Midbrain (tissue), 1 donor: ENCODE results near the gene PLCL1.

Experiments used
- DNase-seq: peaks from one replicate; lab custom pipeline; 2025; lab: John Stamatoyannopoulos, UW

The PLCL1 gene

GRCh38 chr2:197804049-197804757 lies at the start of gene PLCL1:
TSS of gene PLCL1 (plus strand) at chr2:197804593.
- DNase-seq = peak; percentile 97

DNA sequence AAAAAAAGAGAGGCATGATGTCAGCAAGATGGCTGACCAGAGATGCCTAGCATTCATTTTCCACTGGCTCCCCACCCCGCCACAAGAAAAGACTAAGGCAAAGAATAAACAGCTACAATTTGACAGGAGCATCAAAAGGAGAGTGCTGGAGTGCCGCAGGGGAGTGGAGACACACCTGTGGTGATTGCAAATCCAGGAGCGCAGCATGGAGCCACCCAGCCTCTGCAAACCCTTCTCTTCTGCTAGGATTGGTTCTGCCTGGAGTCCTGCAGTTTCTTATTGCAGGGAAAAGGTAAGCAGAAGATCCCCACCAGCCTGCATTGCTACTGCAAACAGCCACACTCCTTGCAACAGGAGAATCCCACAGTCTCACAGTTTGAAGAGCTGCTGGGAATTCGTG lies 45.4 kb upstream of the PLCL1 start:
- DNase-seq = no peak

DNA sequence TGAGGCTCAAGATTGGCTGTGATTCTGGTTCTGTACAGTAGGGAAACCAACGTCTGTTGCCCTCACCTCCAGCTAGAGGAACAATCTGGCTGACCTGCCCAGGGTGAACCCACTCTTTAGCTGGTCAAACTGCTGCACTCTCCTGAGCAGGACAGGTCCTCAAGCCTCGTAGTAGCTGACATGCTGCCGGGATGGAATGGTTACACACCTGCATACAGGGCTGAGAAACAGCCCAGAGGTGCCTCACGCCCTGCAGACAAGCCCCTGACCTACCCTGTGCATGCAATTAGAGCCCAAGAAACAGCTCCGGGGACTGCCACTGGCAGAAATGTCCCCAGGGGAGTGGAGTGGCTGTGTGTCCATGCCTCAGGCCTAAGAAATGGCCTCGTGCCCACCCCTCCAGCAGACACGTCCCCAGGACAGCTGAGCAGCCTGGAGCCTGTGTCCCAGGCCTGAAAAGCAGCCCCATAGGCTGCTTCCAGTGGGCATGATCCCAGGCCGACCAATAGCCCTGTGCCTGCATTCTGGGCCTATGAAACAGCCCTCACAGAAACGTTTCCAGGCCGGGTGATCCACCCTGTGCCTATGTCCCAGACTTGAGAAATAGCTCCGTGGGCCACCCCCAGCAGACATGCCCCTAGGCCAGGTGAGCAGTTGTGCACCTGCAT lies 44.6 kb upstream of the PLCL1 start:
- DNase-seq = no peak

GRCh38 chr2:197760293-197760657 lies 44.1 kb upstream of the PLCL1 start:
- no peak for DNase-seq

DNA sequence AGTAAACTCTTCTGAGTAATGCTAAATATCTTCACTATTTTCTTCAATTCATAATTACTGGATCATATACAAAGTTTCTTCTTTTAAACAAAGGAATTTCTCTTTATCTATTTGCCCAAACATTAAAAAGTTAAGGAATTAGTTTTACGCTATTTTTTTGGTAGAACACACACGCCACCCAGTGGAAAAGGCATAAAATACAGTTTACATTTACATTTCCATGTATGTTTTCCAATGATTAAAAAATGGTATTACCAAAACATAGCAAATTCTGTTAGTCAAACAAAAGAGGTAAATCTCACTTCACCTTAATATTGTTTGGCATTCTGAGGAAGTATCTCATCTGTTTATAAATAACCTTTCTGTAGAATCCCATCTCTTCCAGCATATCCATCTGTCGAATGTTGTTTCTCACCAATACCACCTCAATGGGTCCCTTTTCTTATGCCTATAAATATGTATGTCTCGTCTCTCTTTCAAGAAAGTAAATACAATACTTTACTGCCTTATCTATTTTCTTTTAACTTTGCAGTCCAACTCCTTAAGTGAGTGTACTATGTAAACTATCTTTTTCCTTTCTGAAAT lies 26.5 kb upstream of the PLCL1 start:
- DNase-seq = peak; percentile 39

- DNase-seq = no peak
Measured at GRCh38 chr2:197779261-197779660, 25.1 kb upstream of the PLCL1 start.

DNA sequence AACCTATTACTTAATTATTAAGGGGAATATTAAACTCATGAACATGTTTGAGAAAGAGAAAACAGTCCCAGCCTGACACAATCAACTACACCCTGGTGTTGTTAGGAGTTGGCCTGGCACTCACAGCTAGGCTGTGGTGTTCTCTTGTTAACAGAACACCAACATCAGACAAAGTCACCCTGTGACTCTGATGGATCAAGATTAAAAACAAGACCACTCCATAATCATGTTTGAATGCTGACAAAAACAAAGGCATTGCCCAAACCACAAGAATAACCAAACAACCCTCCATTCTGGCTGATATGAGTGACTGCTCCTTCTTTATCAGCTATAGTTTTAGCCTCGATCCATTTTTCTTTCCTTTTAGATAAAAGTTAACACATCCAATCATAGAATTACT lies 22.3 kb upstream of the PLCL1 start:
- DNase-seq = no peak

DNA sequence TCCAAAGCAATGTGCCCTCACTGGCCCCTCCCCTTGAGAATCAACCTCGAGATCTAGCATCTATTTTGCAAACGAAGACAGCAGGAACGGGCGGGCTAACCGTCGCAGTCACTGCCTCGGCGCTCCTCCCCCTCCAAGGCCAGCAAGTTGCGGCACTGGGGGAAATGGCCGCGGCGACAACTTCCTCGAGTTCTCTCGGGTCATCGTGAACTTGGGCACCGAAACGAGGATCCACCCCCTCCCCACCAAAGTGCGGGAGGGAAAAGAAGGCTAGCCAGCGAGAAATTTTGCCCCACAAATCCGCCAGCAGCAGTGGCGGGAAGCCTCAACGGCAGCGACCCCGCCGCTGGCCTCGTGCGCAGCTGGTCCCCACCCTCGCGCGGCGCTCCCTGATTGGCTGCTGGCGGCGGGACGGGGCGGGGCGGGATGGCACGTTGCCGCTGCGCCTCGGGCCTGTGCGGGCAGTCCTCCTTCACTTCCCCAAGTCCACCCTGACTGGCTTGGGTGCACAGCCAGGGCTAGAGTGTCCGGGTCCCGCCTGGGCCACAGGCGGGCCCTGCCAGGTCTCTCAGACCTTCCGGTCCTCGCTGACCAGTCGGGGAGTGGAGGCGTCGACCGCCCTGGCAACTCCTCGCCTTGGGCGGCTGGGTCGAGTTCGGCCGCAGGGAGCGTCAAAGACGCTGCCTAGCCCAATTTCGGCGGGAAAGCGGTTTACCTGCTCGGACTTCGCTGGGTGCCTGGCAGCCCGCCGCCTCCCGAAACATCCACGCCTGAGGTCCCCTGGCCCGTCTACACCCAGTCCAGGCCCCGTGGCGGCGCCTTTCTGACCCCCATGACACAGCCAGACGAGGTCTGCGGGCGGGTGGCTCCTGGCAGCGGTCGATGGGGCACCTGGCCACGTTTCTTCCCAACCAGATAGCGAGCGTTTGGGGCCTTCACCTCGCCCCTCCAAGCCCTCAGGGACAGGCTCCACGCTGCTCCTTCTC lies 19.1 kb upstream of the PLCL1 start, which contains the start of gene BOLL:
Gene BOLL (minus strand): TSS at position 364 of the 986 bp plus-strand sequence. CDS start 3,469 bp downstream, outside the sequence.
- no peak for DNase-seq

- no peak for DNase-seq
Measured at GRCh38 chr2:197786010-197786877, 18.1 kb upstream of the PLCL1 start.

- DNase-seq = no peak
Measured at GRCh38 chr2:197793456-197793855, 10.9 kb upstream of the PLCL1 start.

DNA sequence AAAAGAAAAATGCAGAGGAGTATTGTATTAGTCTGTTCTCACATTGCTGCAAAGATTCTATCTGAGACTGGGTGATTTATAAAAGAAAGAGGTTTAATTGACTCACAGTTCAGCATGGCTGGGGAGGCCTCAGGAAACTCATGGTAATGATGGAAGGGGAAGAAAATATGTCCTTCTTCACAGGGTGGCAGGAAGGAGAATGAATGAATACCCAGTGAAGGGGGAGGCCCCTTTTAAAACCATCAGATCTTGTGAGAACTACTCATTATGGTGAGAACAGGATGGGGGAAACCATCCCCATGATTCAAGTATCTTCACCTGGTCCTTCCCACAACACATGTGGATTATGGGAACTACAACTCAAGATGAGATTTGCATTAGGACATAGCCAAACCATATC lies 9.1 kb upstream of the PLCL1 start:
- DNase-seq = no peak

GRCh38 chr2:197798187-197798586 lies 6.2 kb upstream of the PLCL1 start:
- DNase-seq = no peak

GRCh38 chr2:197799068-197799467 lies 5.3 kb upstream of the PLCL1 start:
- DNase-seq = no peak

DNA sequence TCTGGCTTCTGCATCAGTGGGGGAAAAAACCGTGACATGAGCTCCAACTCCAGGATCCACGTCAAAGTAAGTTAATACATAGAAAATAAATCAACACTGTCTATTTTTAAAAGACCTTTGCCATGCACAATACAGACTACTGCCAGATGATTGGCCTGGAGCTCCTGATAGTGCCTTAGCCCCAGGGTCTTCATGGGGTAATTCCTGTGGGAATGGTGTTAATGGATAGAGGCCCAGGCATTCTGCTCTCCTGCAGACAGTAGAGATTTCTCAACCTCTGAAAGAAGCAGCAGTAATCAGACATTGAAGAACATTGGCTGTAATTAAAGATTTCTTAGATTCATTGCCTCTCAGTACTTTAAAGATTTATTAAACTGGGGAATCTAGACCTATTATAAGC lies 4.3 kb upstream of the PLCL1 start:
- DNase-seq = no peak

DNA sequence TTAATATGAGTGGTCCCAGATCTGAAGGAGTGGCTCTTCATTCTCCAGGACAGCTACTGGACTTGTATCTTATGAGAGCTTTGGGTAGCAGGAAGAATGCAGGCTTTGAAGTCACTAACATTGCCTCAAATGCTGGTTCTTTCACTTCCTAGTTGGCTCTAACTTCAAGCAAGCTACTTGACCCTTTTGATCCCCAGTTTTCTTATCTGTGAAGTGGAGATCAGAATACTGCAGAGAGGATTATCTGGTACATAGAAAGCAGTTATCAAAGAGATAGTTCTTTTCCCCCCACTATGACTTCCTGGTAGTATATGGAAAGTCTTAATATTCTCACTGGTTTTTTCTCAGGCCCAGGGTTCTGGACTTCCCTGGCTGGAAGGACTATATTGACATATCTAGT lies 3.4 kb upstream of the PLCL1 start:
- no peak for DNase-seq

DNA sequence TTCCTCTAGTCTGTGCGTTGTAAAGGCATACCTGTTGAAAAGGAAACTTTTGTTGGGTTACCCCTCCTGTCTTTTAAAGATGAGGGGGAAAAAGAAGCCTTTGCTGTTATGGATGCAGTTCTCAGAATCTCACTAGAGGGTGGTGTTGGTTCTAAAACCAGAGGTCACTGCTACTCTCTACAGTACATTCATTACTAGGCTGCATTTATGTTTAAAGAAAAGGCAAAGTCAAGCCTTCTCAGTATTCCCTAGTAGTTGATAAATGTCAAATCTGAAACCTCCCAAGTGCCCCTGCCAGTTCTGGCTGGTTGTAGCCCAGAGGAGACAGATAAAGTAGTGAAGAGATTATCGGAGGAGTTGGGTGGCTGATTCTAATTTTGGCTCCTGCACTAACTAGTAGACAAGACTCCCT lies 1.4 kb upstream of the PLCL1 start:
- DNase-seq = peak; percentile 85

GRCh38 chr2:197804758-197805714 lies 643 bp downstream of the PLCL1 start:
- DNase-seq = peak; percentile 56

DNA sequence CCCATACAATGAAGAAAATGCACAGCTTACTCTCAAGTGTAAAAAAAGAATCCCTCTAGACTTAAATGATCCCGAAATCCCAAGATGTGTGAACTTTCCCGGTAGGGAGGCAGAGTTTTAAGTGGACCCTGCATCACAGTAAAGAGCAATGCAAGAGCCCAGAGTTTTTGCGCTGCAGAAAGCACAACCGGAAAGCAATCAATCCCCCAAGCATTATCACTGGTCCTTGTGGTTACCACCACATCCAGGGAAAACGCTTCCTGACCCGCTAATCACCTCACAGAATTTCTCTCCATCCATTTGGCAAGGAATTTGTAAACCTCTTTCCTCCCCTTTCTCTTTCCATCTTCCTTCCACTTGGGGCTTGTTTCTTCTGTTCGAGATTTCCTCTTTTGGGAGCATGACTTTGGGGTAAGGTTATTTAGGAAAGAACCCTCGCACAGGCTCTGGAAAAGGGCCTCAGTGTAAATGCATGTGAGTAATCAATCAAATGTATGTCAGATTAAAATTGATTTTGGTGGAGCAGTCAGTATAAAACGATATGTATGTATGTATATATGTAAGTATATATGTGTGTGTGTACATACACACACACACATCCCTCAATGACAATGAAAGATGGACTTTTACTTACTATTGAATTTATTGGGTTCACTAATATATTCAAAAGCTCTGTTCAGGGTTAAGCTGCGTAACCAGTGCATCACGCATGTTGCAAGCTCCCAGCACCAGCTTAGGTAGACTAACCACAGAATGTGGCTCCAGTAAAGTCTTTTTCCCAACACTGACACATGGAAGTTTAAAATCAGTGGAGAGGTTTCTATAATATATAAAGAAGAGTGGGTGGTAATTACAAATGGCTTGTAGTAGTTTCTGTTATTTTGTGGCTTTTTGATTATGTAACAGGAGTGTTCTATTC lies 1.6 kb downstream of the PLCL1 start:
- DNase-seq = no peak

- DNase-seq = no peak
Measured at GRCh38 chr2:197809064-197809463, 4.7 kb downstream of the PLCL1 start.
